Gastrocnemius medialis (tissue), 4 donors: ENCODE measurements around the gene SYTL1.

Source experiments
- CTCF ChIP-seq, 5 experiments: fragments of 450-650 bp in 3 of 5; fragments of 200-600 bp in 2 of 5; sonication (generic) in 2 of 5; IDR thresholded peaks in 4 of 5; conservative IDR thresholded peaks in 1 of 5; 1 replicate in 4 of 5; 2 replicates in 1 of 5; pipeline ENCODE4 v1.5.1; 2016 to 2019; ENCODE audit warnings: antibody characterized with exemption in 5 of 5, mild to moderate bottlenecking in 3 of 5, moderate library complexity in 3 of 5
- POLR2A ChIP-seq, 2 donors: fragments of 450-650 bp; IDR thresholded peaks; one replicate each; pipeline ENCODE4 v1.6.1; 2017; ENCODE audit warnings: antibody characterized with exemption in 2 of 2, mild to moderate bottlenecking in 2 of 2, moderate library complexity in 2 of 2

GRCh38 chr1:27331426-27331825 is 10.4 kb upstream of the SYTL1 start:
- TF ChIP-seq CTCF (IDR thresholded peaks at IDR 0.05 in 4 of 5, conservative IDR thresholded peaks at IDR 0.05 in 1 of 5) (no peak), POLR2A (IDR thresholded peaks at IDR 0.05) (no peak)
